ENCODE data around the gene ZNF358. TPM values are rescaled to one million over a fixed set of nuclear protein-coding genes. Genes with fewer than 3 reads are reported as not detected.

Gene ZNF358
- total RNA-seq, 1 donor from 2014 or later: 76.7 TPM

Other genes with a start within 250 kb of the ZNF358 start
- 113 TPM for gene INSR, start 221.7 kb upstream of the ZNF358 start, total RNA-seq
- gene ARHGEF18, start 167.2 kb upstream of the ZNF358 start, total RNA-seq: 12.5 TPM
- gene PEX11G, start 27.1 kb upstream of the ZNF358 start, total RNA-seq: 1.9 TPM
- gene MCOLN1, start 6.5 kb downstream of the ZNF358 start, total RNA-seq: 16.0 TPM
- gene PNPLA6, start 19.6 kb downstream of the ZNF358 start, total RNA-seq: 41.9 TPM
- gene CAMSAP3, start 79.8 kb downstream of the ZNF358 start, total RNA-seq: not detected
- gene XAB2, start 113.4 kb downstream of the ZNF358 start, total RNA-seq: 21.8 TPM
- 130 TPM for gene PET100, start 113.7 kb downstream of the ZNF358 start, total RNA-seq
- not detected for gene PCP2, start 117.6 kb downstream of the ZNF358 start, total RNA-seq
- gene STXBP2, start 121.0 kb downstream of the ZNF358 start, total RNA-seq: 4.0 TPM
- 0.75 TPM for gene RETN, start 152.9 kb downstream of the ZNF358 start, total RNA-seq
- 0.54 TPM for gene MCEMP1, start 161.0 kb downstream of the ZNF358 start, total RNA-seq
- 77.0 TPM for gene TRAPPC5, start 164.7 kb downstream of the ZNF358 start, total RNA-seq
- not detected for gene FCER2, start 186.0 kb downstream of the ZNF358 start, total RNA-seq
- 0.92 TPM for gene CLEC4G, start 216.0 kb downstream of the ZNF358 start, total RNA-seq
- 7.6 TPM for gene CD209, start 231.4 kb downstream of the ZNF358 start, total RNA-seq
- gene CLEC4M, start 247.1 kb downstream of the ZNF358 start, total RNA-seq: not detected